ENCODE data around the gene PLCL1. TPM values are rescaled to one million over a fixed set of nuclear protein-coding genes. Genes with fewer than 3 reads are reported as not detected.

PLCL1 gene
- total RNA-seq, 2 donors from 2014 or later = 0.04 to 0.11 TPM

GRCh38 chr2:197925976-197926375, 121.6 kb downstream of the PLCL1 start:
- Mint-ChIP-seq H3K9me3 (peaks cover 7% of the 10 kb centered on the region), H3K4me3 (no peak overlapping the region), H3K36me3 (ENCODE audit: low read depth) (no peaks in the 10 kb centered on the region), H3K27me3 (ENCODE audit: insufficient read depth) (no peaks in the 10 kb centered on the region), H3K27ac (no peak overlapping the region), H3K4me1 (peaks cover 6% of the 10 kb centered on the region)
- no peak overlapping the region for H3K27ac ChIP-seq (ENCODE audit: low read depth, low read length)
- TF ChIP-seq CTCF (conservative IDR thresholded peaks at IDR 0.05) = no peak
- H3K4me3 ChIP-seq (ENCODE audit: low read length) = no peak overlapping the region
- no peak for DNase-seq
- no peak overlapping the region for H3K9ac ChIP-seq (ENCODE audit: extremely low read depth, low read length, poor library complexity, severe bottlenecking)
- no peaks in the 10 kb centered on the region for H3K27me3 ChIP-seq (ENCODE audit: control insufficient read depth, insufficient read depth, low read length, poor library complexity, severe bottlenecking)
- H3K4me1 ChIP-seq (ENCODE audit: control insufficient read depth, insufficient read depth, low read length) = no peaks in the 10 kb centered on the region
- no peaks in the 10 kb centered on the region for H3K36me3 ChIP-seq (ENCODE audit: control insufficient read depth, insufficient read depth, low read length)
- H3K9me3 ChIP-seq (ENCODE audit: control insufficient read depth, low read length) = no peaks in the 10 kb centered on the region

DNA sequence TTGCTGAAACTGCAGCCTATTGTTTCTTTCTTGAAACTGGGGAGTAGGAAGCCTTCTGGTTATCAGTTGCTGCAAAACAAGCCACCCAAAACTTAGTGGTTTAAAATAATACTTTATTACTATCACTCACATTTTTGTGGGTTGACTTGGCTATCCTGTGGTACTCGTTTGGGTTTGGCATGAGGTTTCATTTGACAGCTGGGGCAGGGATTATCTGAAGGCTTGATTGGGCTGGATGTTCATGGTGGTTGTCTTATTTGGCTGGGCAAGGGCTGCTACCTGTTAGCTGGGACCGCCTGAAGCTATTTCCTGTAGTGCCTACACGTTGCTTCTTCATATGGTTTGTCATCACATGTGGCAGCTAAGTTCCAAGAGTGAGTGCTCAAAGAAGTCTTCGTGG, 122.3 kb downstream of the PLCL1 start:
- Histone ChIP-seq H3K36me3 (ENCODE audit: control insufficient read depth, insufficient read depth, low read length) (no peaks in the 10 kb centered on the region), H3K9me3 (ENCODE audit: control insufficient read depth, low read length) (no peaks in the 10 kb centered on the region), H3K9ac (ENCODE audit: extremely low read depth, low read length, poor library complexity, severe bottlenecking) (no peak overlapping the region), H3K27ac (ENCODE audit: low read depth, low read length) (no peak overlapping the region), H3K4me3 (ENCODE audit: low read length) (no peak overlapping the region), H3K4me1 (ENCODE audit: control insufficient read depth, insufficient read depth, low read length) (no peaks in the 10 kb centered on the region), H3K27me3 (ENCODE audit: control insufficient read depth, insufficient read depth, low read length, poor library complexity, severe bottlenecking) (no peaks in the 10 kb centered on the region)
- Mint-ChIP-seq H3K4me1 (peaks cover 6% of the 10 kb centered on the region), H3K27ac (no peak overlapping the region), H3K27me3 (ENCODE audit: insufficient read depth) (no peaks in the 10 kb centered on the region), H3K4me3 (no peak overlapping the region), H3K36me3 (ENCODE audit: low read depth) (no peaks in the 10 kb centered on the region), H3K9me3 (peaks cover 7% of the 10 kb centered on the region)
- TF ChIP-seq CTCF (conservative IDR thresholded peaks at IDR 0.05) = no peak
- no peak for DNase-seq
- WGBS, 2 experiments (ENCODE audit: insufficient coverage in 1 of 2, insufficient read length in 1 of 2) = 63 to 85% methylated on average over 2 to 4 of the region's 4 CpGs

GRCh38 chr2:197927994-197928393, 123.6 kb downstream of the PLCL1 start:
- Histone ChIP-seq H3K27me3 (ENCODE audit: control insufficient read depth, insufficient read depth, low read length, poor library complexity, severe bottlenecking) (no peaks in the 10 kb centered on the region), H3K36me3 (ENCODE audit: control insufficient read depth, insufficient read depth, low read length) (no peaks in the 10 kb centered on the region), H3K4me1 (ENCODE audit: control insufficient read depth, insufficient read depth, low read length) (no peaks in the 10 kb centered on the region), H3K27ac (ENCODE audit: low read depth, low read length) (no peak overlapping the region), H3K9me3 (ENCODE audit: control insufficient read depth, low read length) (no peaks in the 10 kb centered on the region), H3K4me3 (ENCODE audit: low read length) (no peak overlapping the region), H3K9ac (ENCODE audit: extremely low read depth, low read length, poor library complexity, severe bottlenecking) (no peak overlapping the region)
- Mint-ChIP-seq H3K4me1 (peaks cover 6% of the 10 kb centered on the region), H3K27ac (no peak overlapping the region), H3K27me3 (ENCODE audit: insufficient read depth) (no peaks in the 10 kb centered on the region), H3K4me3 (no peak overlapping the region), H3K9me3 (peaks cover 7% of the 10 kb centered on the region), H3K36me3 (ENCODE audit: low read depth) (no peaks in the 10 kb centered on the region)
- no peak for DNase-seq
- no peak for TF ChIP-seq CTCF (conservative IDR thresholded peaks at IDR 0.05)

All from endodermal cell (in vitro differentiated cells).